Vagina (tissue), 2 donors: ENCODE results near the gene EMC8.

Experiments used
- POLR2A ChIP-seq, 2 donors: fragments of 450-650 bp; IDR thresholded peaks; one replicate each; pipeline ENCODE4 v1.6.1; 2017; ENCODE audit warnings: antibody characterized with exemption in 2 of 2, mild to moderate bottlenecking in 2 of 2, moderate library complexity in 2 of 2
- POLR2AphosphoS5 ChIP-seq, 2 donors: sonication (generic); formaldehyde crosslinking; IDR thresholded peaks; one replicate each; pipeline ENCODE4 v1.9.0; 2017; ENCODE audit warnings: antibody characterized with exemption in 2 of 2, mild to moderate bottlenecking in 2 of 2, low read depth in 1 of 2; ENCODE audit not compliant: insufficient read depth in 1 of 2

DNA sequence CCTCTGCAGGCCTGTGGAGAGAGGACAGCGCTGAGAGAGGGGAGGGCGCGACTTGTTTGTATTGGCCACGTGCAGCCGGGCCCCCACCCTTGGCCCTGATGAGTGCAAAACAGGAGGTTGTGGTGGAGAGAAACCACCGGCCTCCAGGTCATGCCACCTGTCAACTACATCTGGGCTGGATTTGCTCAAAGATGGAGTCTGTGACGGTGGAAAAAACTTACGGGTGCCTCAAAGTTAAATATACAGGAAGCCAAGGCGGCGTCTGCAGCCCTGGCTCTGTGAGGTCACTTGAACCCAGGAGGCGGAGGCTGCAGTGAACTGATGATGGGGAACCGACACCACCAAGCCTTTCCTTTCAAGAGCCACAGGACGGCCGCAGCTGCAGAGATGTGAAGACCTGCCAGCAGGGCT is 64.1 kb downstream of the EMC8 start:
- no peak for TF ChIP-seq POLR2AphosphoS5 (IDR thresholded peaks at IDR 0.05; ENCODE audit: insufficient read depth in 1 of 2, low read depth in 1 of 2)
- no peak for TF ChIP-seq POLR2A (IDR thresholded peaks at IDR 0.05)
